Osteoblast (primary cell): ENCODE measurements around the gene SNX24. TPM values are rescaled to one million over a fixed set of nuclear protein-coding genes. Genes with fewer than 3 reads are reported as not detected.

ENCODE experiments used
- DNase-seq: peaks from one replicate; pipeline ENCODE4 v3.0.0; 2011; ENCODE audit warnings: low spot score, mixed read lengths; ENCODE audit not compliant: insufficient read length; ENCODE audit errors: missing footprints
- H2AFZ ChIP-seq: 2 replicates; pipeline ENCODE4 v1.6.0; 2011; ENCODE audit warnings: mild to moderate bottlenecking, low read length
- H3K27ac ChIP-seq: 2 replicates; pipeline ENCODE4 v1.5.1; 2011; ENCODE audit warnings: mild to moderate bottlenecking, low read depth, low read length, moderate library complexity
- H3K27me3 ChIP-seq: 2 replicates; pipeline ENCODE4 v1.6.0; 2012; ENCODE audit warnings: mild to moderate bottlenecking, control low read depth, inconsistent platforms, low read length, moderate library complexity; ENCODE audit not compliant: insufficient read depth
- H3K36me3 ChIP-seq: 2 replicates; pipeline ENCODE4 v1.5.1; 2011; ENCODE audit warnings: mild to moderate bottlenecking, low read length, control low read depth, moderate library complexity; ENCODE audit not compliant: insufficient read depth
- H3K4me1 ChIP-seq: 2 replicates; pipeline ENCODE4 v1.5.1; 2011; ENCODE audit warnings: mild to moderate bottlenecking, low read length, control low read depth, moderate library complexity; ENCODE audit not compliant: insufficient read depth
- H3K4me2 ChIP-seq: 2 replicates; pipeline ENCODE4 v1.6.0; 2011; ENCODE audit warnings: mild to moderate bottlenecking, low read length; ENCODE audit not compliant: insufficient read depth
- H3K4me3 ChIP-seq: fragments of 200-600 bp; sonication (generic); 3 replicates; pipeline ENCODE4 v1.5.1; 2012; ENCODE audit warnings: mild to moderate bottlenecking, low read length, inconsistent platforms; ENCODE audit not compliant: insufficient read depth
- H3K79me2 ChIP-seq: 2 replicates; pipeline ENCODE4 v1.6.0; 2012; ENCODE audit warnings: mild to moderate bottlenecking, low read length, control low read depth, inconsistent platforms; ENCODE audit not compliant: insufficient read depth
- H3K9me3 ChIP-seq: 2 replicates; pipeline ENCODE4 v1.5.1; 2011; ENCODE audit warnings: low read depth, low read length, control low read depth
- H4K20me1 ChIP-seq: 2 replicates; pipeline ENCODE4 v1.6.0; 2012; ENCODE audit warnings: mild to moderate bottlenecking, low read length, control low read depth; ENCODE audit not compliant: insufficient read depth
- CTCF ChIP-seq: IDR thresholded peaks from 2 replicates; pipeline ENCODE4 v1.5.1; 2011; ENCODE audit warnings: mild to moderate bottlenecking, low read depth, low read length, moderate library complexity; ENCODE audit errors: extremely low read depth
- total RNA-seq: library from RNA; depleted of rRNA; stranded (reverse); fragments of >200 nt; gene quantifications from 2 replicates; pipeline ENCODE4 v1.2.3, GENCODE V29; 2012

The SNX24 gene
- total RNA-seq, 1 donor = 26.4 TPM

- H4K20me1 ChIP-seq = no peaks in the 10 kb centered on the region
- H3K27ac ChIP-seq = no peak overlapping the region
- DNase-seq = no peak
- H3K79me2 ChIP-seq = no peaks in the 10 kb centered on the region
- no peak overlapping the region for H3K4me3 ChIP-seq
- no peaks in the 10 kb centered on the region for H3K27me3 ChIP-seq
- peaks cover 5% of the 10 kb centered on the region for H3K4me1 ChIP-seq
- no peak for TF ChIP-seq CTCF
- H3K36me3 ChIP-seq = no peaks in the 10 kb centered on the region
- H3K4me2 ChIP-seq = no peak overlapping the region
- H2AFZ ChIP-seq = no peak overlapping the region
- H3K9me3 ChIP-seq = no peaks in the 10 kb centered on the region
Observed at GRCh38 chr5:122977319-122977718, 131.9 kb downstream of the SNX24 start.

GRCh38 chr5:122978068-122978467 is 132.7 kb downstream of the SNX24 start:
- Histone ChIP-seq H4K20me1 (no peaks in the 10 kb centered on the region), H3K27me3 (no peaks in the 10 kb centered on the region), H3K4me1 (peaks cover 3% of the 10 kb centered on the region), H3K79me2 (no peaks in the 10 kb centered on the region), H3K4me3 (no peak overlapping the region), H3K4me2 (no peak overlapping the region), H3K27ac (no peak overlapping the region), H3K9me3 (no peaks in the 10 kb centered on the region), H3K36me3 (no peaks in the 10 kb centered on the region), H2AFZ (no peak overlapping the region)
- DNase-seq = no peak
- TF ChIP-seq CTCF = no peak

- Histone ChIP-seq H3K27me3 (no peaks in the 10 kb centered on the region), H3K4me2 (no peak overlapping the region), H3K4me3 (no peak overlapping the region), H3K4me1 (no peaks in the 10 kb centered on the region), H3K9me3 (no peaks in the 10 kb centered on the region), H3K79me2 (no peaks in the 10 kb centered on the region), H3K36me3 (no peaks in the 10 kb centered on the region), H3K27ac (no peak overlapping the region), H4K20me1 (no peaks in the 10 kb centered on the region), H2AFZ (no peak overlapping the region)
- no peak for DNase-seq
- no peak for TF ChIP-seq CTCF
Observed at GRCh38 chr5:122978644-122979297, 133.4 kb downstream of the SNX24 start.

DNA sequence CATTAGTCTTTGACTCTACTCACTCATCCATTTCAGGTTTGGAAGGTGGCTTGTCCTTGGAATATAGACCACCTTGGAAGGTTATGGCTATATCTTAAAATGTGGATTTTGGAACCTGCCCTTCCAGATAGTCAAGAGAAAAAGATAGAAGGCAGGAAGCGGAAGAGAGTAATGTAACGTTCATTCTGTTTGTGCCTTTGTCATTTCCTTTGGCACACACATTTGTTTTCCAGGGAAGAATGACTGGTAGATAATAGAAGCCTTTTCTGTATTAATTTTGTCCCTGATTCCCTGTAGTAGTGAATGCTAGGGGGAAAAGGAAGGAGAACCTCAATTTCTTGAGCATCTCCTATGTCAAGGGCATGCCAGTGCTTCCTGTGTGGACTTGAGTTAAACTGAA is 136.4 kb downstream of the SNX24 start:
- Histone ChIP-seq H3K4me3 (no peak overlapping the region), H3K27ac (no peak overlapping the region), H3K27me3 (no peaks in the 10 kb centered on the region), H3K4me2 (no peak overlapping the region), H3K36me3 (no peaks in the 10 kb centered on the region), H3K9me3 (no peaks in the 10 kb centered on the region), H3K79me2 (no peaks in the 10 kb centered on the region), H2AFZ (no peak overlapping the region), H3K4me1 (no peaks in the 10 kb centered on the region), H4K20me1 (no peaks in the 10 kb centered on the region)
- DNase-seq = no peak
- no peak for TF ChIP-seq CTCF
